Mucosa of stomach (tissue), 1 donor: ENCODE data around the gene NAA25.

Source experiments
- H3K27me3 ChIP-seq: one replicate; pipeline ENCODE4 v1.7.0; 2013; ENCODE audit warnings: mild to moderate bottlenecking, low read length; ENCODE audit not compliant: control insufficient read depth, insufficient read depth
- H3K36me3 ChIP-seq: one replicate; pipeline ENCODE4 v1.7.0; 2013; ENCODE audit warnings: low read length; ENCODE audit not compliant: control insufficient read depth, insufficient read depth
- H3K4me1 ChIP-seq: one replicate; pipeline ENCODE4 v1.7.0; 2013; ENCODE audit warnings: mild to moderate bottlenecking, low read length; ENCODE audit not compliant: control insufficient read depth, insufficient read depth
- H3K4me3 ChIP-seq: one replicate; pipeline ENCODE4 v1.7.0; 2013; ENCODE audit warnings: low read length
- H3K9ac ChIP-seq: one replicate; pipeline ENCODE4 v1.7.0; 2013; ENCODE audit warnings: mild to moderate bottlenecking, low read length, moderate library complexity
- H3K9me3 ChIP-seq: one replicate; pipeline ENCODE4 v1.7.0; 2013; ENCODE audit warnings: mild to moderate bottlenecking, low read length, moderate library complexity; ENCODE audit not compliant: control insufficient read depth
- donor health status: Pancreatic carcinoma.

NAA25 gene

GRCh38 chr12:112031472-112031871 is 77.1 kb downstream of the NAA25 start:
- peaks cover 6% of the 10 kb centered on the region for H3K36me3 ChIP-seq
- no peak overlapping the region for H3K9ac ChIP-seq
- H3K27me3 ChIP-seq = no peaks in the 10 kb centered on the region
- H3K4me3 ChIP-seq = no peak overlapping the region
- no peaks in the 10 kb centered on the region for H3K4me1 ChIP-seq
- H3K9me3 ChIP-seq = no peaks in the 10 kb centered on the region

DNA sequence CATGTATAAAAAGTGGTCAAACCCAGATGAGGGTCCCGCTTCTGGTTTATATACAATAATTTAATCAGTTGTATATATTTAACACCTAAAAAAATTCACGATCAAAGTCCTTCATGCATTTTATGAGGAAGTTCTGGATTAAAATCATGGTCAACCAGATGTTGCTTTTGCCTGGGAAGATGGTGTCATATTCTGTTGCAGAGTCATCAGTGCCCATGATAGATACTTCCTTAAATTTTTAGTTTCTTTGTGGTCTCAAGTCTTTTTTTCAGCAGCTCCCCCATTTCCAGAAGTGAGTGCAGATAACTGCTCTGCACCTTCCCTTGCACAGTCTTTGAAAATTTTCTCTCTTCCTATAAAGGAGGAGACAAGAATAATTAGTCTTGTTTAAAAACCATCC is 79.3 kb downstream of the NAA25 start:
- Histone ChIP-seq H3K4me1 (no peaks in the 10 kb centered on the region), H3K4me3 (no peak overlapping the region), H3K27me3 (no peaks in the 10 kb centered on the region), H3K9me3 (no peaks in the 10 kb centered on the region), H3K36me3 (peaks cover 6% of the 10 kb centered on the region), H3K9ac (no peak overlapping the region)

DNA sequence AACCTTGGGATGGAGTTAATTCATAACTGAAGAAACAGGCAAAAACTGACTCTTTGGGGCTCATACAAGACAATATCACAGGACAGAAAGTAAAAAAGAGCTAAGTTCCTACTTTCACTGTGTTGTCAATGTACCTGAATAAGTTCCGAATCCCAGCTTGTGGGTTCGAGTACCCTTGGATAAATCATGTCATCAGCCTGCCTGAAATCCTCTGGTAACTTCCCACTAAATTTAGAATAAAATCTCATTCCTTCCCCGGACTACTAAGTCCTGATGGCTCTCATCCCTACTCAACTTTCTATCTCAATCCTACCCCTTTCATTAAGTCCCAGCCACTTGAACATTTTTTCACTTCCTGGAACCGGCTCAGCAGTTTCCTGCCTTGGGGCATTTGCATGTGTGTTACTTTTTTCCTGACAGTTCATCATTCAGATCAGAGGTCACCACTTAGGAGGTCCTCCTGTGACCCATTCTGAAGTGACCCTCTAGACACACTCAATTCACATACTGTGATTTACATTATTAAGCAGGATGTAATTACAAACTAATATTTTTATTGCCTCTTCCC is 82.7 kb downstream of the NAA25 start:
- Histone ChIP-seq H3K9ac (no peak overlapping the region), H3K9me3 (no peaks in the 10 kb centered on the region), H3K4me1 (no peaks in the 10 kb centered on the region), H3K4me3 (no peak overlapping the region), H3K36me3 (peaks cover 4% of the 10 kb centered on the region), H3K27me3 (no peaks in the 10 kb centered on the region)

DNA sequence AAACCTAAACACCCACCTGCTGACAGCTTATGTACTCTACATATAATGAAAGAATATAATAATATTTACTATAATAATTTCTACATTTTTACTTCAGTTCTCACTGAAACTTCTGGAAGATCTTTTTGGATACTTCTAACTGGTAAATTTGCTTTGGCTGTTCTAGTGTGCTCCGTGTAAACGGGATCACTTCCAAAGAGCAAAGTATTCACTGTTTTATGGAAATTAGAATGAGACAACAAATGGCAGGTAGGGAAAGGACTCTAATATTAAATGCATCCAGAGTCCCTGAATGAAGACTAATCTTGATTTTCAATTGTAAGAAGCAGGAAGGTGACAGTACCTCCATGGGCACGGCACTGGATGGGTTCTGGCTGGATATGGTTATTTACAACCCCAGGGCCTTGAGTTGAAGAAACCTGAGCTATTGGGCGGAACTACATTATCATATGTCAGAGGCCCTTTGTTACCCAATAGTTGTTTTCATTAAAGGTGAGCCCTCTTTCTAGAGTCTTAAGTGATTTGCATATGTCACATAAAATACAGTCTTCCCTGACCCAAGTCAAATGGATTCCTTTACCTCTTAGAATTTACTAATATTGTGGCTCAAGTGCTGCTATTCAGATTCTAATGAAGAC is 84.7 kb downstream of the NAA25 start:
- Histone ChIP-seq H3K36me3 (peaks cover 4% of the 10 kb centered on the region), H3K9ac (no peak overlapping the region), H3K9me3 (no peaks in the 10 kb centered on the region)

DNA sequence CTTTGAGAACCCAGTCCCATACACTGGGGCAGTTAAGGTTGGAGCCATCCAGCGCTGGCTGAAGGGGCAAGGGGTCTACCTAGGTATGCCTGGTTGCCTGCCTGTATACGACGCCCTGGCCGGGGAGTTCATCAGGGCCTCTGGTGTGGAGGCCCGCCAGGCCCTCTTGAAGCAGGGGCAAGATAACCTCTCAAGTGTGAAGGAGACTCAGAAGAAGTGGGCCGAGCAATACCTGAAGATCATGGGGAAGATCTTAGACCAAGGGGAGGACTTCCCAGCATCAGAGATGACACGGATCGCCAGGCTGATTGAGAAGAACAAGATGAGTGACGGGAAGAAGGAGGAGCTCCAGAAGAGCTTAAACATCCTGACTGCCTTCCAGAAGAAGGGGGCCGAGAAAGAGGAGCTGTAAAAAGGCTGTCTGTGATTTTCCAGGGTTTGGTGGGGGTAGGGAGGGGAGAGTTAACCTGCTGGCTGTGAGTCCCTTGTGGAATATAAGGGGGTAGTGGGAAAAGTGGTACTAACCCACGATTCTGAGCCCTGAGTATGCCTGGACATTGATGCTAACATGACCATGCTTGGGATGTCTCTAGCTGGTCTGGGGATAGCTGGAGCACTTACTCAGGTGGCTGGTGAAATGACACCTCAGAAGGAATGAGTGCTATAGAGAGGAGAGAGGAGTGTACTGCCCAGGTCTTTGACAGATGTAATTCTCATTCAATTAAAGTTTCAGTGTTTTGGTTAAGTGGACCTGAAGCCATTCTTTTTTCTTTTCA is 86.2 kb downstream of the NAA25 start:
- Histone ChIP-seq H3K27me3 (no peaks in the 10 kb centered on the region), H3K4me3 (no peak overlapping the region), H3K9ac (no peak overlapping the region), H3K36me3 (peaks cover 4% of the 10 kb centered on the region), H3K9me3 (no peaks in the 10 kb centered on the region), H3K4me1 (no peaks in the 10 kb centered on the region)

More for the DNA sequence above, 84.7 kb downstream of the NAA25 start:
- H3K4me3 ChIP-seq = no peak overlapping the region
- H3K4me1 ChIP-seq = no peaks in the 10 kb centered on the region
- H3K27me3 ChIP-seq = no peaks in the 10 kb centered on the region

DNA sequence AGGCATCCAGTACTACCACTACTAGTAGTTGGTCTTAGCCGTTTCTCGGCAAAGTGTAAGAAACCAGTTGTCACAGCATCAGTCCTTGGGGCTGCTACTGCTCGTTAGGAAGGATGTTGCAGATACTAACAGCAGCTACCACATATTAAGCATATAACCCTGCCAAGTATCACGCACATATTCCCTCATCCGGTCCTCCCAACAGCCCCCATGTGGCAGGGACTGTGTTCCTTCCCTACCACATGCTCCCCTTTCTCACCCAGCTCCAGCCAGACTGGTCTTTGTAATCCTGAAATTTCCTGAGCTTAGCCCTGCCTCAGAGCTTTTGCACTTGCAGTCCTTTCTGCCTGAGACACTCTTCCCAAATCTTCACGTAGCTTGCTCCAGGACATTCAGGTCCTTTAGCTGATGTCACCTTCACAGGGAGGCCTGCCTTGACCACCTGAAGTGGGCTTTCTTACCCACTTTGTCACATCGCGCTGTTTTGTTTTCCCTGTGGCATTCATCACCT is 87.6 kb downstream of the NAA25 start:
- Histone ChIP-seq H3K9me3 (no peaks in the 10 kb centered on the region), H3K36me3 (peaks cover 4% of the 10 kb centered on the region), H3K4me3 (no peak overlapping the region), H3K27me3 (no peaks in the 10 kb centered on the region), H3K4me1 (no peaks in the 10 kb centered on the region), H3K9ac (no peak overlapping the region)

DNA sequence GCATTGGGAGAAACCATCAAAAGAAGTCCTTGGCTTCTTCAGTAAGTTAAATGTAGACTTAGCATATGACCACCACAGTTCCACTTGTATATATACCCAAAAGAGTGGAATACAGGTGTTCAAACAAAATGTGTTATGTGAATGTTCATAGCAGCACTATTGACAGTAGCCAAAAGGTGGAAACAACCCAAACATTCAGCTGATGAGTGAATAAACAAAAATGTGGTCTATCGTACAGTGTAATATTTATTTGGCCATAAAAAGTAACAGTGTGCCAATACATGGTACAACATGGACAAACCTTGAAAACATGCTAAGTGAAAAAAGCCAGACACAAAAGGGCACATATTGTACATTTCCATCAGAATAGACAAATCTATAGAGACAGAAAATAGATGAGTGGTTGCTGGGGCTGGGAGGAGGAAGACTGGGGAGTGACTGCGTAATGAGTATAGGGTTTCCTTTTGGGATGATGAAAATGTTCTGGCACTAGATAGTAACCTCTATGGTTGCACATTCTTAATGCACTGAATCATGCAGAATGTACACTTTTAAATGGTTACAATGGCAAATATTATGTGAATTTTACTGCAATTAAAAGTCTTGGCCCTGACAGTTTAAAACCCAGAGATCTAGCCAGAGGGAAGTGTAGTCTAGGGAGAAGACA is 89.9 kb downstream of the NAA25 start:
- Histone ChIP-seq H3K9ac (no peak overlapping the region), H3K4me3 (no peak overlapping the region), H3K27me3 (no peaks in the 10 kb centered on the region), H3K4me1 (peaks cover 7% of the 10 kb centered on the region), H3K36me3 (peaks cover 4% of the 10 kb centered on the region), H3K9me3 (no peaks in the 10 kb centered on the region)

GRCh38 chr12:112017041-112017440 is 91.5 kb downstream of the NAA25 start:
- Histone ChIP-seq H3K9ac (no peak overlapping the region), H3K9me3 (no peaks in the 10 kb centered on the region), H3K4me1 (peaks cover 10% of the 10 kb centered on the region), H3K36me3 (no peaks in the 10 kb centered on the region), H3K27me3 (no peaks in the 10 kb centered on the region), H3K4me3 (no peak overlapping the region)

- Histone ChIP-seq H3K9ac (no peak overlapping the region), H3K36me3 (no peaks in the 10 kb centered on the region), H3K27me3 (no peaks in the 10 kb centered on the region)
Measured at GRCh38 chr12:112015938-112016337, 92.6 kb downstream of the NAA25 start.

GRCh38 chr12:112013601-112014402 is 94.8 kb downstream of the NAA25 start:
- Histone ChIP-seq H3K36me3 (no peaks in the 10 kb centered on the region), H3K4me3 (peak overlapping the region; percentile 82), H3K27me3 (no peaks in the 10 kb centered on the region), H3K4me1 (peaks cover 17% of the 10 kb centered on the region), H3K9me3 (no peaks in the 10 kb centered on the region), H3K9ac (peak overlapping the region; percentile 69)

More at GRCh38 chr12:112015938-112016337, 92.6 kb downstream of the NAA25 start:
- Histone ChIP-seq H3K4me1 (peaks cover 17% of the 10 kb centered on the region), H3K9me3 (no peaks in the 10 kb centered on the region), H3K4me3 (no peak overlapping the region)

DNA sequence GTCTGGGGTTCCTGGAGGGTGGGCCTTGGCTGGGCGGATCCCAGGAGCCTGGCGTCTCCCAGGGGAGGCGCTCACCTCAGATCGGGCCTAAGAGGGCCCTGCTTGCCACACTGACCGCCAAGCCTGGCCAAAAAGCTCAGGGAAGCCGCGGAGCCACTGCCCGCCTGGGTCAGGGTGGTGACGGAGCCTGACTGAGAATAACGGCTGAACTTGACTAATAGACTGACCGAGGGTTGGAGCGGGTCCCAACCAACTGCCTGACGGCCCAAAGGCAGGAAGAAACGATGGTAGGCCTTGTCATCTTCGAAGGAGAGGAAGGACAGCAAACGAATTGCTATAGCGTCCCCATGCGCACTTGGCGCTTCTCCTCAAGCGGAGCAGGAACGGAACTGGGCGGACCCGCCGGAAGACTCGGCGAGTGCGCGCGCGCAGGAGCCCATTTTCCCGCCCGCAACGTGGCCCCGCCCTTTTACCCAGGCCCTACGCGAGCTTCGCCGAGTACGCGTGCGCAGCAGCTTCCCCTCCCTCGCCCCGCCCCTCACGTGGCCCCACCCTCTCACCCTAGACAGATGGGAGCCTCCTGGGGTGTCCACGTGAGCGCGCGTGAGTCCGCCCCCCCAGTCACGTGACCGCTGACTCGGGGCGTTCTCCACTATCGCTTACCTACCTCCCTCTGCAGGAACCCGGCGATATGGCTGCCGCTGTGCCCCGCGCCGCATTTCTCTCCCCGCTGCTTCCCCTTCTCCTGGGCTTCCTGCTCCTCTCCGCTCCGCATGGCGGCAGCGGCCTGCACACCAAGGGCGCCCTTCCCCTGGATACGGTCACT is 95.6 kb downstream of the NAA25 start, which contains the start of the genes ERP29 and TMEM116:
ERP29 (plus strand) TSS at position 652 of the 826 bp plus-strand sequence; CDS start at position 692, 40 bp downstream.
TMEM116 (minus strand) TSS at position 391 of the 826 bp plus-strand sequence. CDS start 7,895 bp downstream, outside the sequence.
- peak within 1 kb of the TSS; percentile 92 for H3K4me3 ChIP-seq
- peaks cover 17% of the 10 kb centered on the region for H3K4me1 ChIP-seq
- H3K9ac ChIP-seq = peak within 1 kb of the TSS; percentile 96

More for the DNA sequence above, 95.6 kb downstream of the NAA25 start, which contains the start of the genes ERP29 and TMEM116:
- Histone ChIP-seq H3K27me3 (no peaks in the 10 kb centered on the region), H3K36me3 (no peaks in the 10 kb centered on the region), H3K9me3 (no peaks in the 10 kb centered on the region)
